Activated naive CD4-positive, alpha-beta T cell (primary cell): ENCODE results near the gene SCRT2.
A peak's percentile ranks its signal among the peaks of the same experiment; 100 is the strongest.

Experiments
- DNase-seq, 4 experiments: peaks; one replicate each; lab custom pipeline; 2025; lab: John Stamatoyannopoulos, UW

Gene SCRT2

DNA sequence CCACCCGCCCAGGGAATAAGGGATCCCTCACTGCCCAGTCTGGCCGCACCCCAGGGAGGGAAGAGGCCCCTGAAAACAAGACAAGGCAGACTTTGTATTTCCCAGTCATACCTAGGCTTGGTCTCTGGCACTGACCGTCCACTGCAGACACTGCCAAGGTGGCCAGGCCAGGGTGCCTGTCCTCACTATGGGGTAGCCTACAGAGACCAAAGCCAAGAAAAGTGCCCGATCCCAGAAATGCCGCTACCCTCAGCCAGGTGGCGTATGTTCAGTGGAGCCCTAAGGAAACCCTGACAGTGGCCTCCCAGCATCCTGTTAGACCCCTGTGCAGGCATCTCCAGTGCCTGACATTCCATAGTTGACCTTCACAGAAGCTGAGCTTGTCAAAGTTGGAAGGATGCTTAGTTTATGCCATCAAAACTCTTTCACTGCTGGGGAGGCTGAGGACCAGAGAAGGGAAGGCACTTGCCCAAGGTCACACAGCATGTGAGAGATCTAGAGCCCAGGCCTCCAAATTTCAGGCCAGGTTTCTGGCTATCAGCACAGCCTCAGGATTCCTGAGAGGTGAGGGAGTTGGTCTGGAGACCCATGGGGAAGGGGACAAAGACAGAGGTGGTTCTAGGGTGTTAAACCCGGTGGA, 2.5 kb downstream of the SCRT2 start:
- DNase-seq, result no peak

DNA sequence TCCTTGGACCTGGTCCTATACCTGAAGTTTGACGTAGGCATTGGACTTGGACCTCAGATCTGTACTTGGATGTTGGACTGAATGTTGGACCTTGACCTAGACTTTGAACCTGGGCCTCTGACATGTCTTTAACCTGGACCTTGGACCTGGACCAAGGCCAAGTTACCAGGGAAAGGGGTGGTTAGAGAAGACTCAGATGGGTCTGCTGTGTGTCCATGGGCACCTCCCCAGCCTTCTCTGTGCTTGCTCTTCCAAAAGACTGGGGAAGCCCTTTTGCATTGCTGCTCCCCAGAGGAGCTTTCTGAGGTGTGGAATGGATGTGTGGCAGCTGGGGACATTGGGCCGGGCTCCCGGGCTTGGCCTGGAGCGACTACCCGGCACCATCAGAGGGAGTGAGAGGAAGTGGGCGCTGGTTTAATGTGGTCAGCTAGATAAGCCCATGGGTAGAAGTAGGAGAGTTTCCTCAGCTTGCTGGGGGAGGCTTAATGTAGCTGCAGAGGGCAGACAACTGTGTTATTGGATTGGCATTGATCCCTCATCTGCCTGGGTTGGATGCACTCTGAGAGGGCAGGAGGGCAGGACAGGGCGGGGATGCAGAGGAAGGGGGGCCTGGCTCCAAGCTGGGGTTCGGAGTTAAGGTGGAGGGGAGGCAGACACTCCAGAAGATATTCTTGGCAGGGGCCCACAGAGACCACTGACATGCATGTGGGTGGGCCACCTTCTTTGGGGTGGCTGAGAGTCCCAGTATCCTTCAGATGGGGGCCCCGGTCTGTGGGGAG, 4.2 kb downstream of the SCRT2 start:
- no peak for DNase-seq

GRCh38 chr20:669573-669972, 6.0 kb downstream of the SCRT2 start:
- DNase-seq, result no peak

GRCh38 chr20:668638-669037, 7.0 kb downstream of the SCRT2 start:
- no peak for DNase-seq

GRCh38 chr20:668050-668449, 7.6 kb downstream of the SCRT2 start:
- DNase-seq, result no peak

DNA sequence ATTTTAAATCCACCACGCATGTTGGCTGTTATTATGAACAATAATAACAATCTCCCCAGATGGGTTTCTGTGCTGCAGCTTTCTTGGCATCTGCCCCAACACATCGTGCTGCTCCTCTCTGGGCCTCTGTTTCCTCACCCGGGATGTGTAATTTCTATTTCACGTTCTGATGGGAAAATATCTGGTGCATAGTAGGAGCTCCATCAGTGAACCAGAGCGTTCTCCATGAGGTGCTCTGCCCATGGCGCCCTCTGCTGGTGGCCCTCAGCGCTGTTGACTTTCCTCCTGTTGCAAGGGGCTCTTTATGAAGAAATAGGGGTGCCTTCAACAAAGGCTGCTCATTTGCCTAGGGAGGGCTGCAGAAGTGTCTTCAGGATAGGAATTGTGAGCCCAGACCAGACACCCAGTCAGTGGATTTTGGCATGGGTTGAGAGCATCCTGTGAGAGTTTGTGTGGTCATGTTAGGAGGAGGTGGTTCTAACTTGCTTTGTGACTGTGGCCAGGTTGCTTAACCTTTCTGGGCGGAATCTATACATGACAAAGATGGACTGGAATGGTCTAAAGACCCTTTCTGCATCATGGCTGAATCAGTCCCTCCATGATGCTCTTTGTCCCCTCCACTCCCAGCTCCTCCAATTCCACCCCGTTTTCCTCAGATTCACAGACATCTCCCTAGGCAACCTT, 8.1 kb downstream of the SCRT2 start:
- peak; percentile 10 to 28 (median 14) for DNase-seq

- DNase-seq, result no peak
Measured at GRCh38 chr20:666877-667276, 8.7 kb downstream of the SCRT2 start.

GRCh38 chr20:665276-665675, 10.3 kb downstream of the SCRT2 start:
- DNase-seq, result no peak

DNA sequence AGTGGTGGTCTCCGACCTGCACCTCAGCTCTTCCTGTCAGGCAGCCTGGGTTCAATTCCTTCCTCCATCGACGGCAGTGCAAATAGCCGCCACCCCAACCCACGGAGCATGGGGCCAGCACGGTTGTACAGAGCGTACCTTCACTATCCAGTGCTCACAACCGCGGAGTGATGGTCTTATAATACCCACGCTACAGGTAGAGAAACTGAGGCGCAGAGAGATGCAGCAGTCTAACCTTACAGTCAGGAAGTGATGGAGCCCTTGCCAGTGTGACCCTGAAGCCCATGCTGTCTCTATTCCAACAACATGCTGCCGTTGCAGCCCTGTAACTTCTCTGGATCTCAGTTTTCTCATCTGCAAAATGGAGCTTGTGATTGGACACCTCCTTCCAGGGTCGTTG, 11.0 kb downstream of the SCRT2 start:
- DNase-seq, result no peak

DNA sequence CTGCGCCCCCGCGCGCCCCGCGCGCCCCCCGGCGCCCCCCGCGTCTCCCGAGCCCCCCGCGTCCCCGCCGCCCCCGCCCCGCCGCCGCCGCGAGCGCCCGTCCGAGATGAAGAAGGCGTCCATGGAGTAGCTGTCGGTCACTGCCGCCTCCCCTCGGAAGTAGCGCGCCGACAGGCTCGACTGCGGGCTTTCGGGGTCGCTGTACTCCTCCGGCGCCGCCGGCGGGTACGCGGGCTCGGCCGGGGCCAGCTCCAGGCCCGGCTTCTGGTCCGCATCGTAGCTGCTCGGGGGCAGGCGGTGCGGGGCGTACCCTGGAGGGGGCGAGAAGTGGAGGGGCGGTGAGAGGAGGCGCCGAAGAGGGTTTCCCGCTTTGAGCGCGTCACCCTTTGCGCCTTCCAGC, 11.5 kb downstream of the SCRT2 start:
- DNase-seq, result no peak

DNA sequence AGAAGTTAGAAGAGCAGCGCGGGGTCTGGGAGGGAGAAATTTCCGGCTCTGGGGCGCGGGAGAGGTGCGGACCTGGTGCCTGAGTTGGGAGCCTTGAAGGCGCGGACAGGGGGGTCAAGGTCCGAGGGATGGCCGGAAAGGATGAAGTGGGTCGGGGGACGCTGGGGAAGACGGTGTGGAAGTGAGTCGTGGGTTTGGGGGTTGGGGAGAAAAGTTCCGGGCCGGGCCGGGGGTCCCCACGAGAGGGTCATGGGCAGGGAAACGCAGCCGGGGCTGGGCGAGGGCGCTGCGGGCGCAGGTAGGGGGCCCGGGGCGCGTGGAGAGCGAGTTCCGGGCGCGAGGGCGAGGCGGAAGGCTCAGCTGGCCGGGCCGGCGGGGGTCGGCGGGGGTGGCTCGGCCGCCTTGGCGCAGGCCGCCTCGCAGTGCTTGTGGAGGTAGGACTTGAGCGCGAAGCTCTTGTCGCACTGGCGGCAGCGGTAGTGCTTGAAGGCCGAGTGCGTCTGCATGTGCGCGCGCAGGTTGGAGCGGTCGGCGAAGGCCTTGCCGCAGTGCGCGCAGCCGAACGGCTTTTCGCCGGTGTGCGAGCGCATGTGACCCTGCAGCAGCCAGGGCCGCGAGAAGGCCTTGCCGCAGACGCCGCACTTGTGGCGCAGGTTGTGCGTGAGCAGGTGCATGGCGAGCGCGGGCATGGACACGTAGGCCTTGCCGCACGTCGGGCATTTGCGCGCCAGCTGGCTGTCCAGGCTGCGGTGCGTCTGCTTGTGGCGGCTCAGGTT, 12.1 kb downstream of the SCRT2 start:
- DNase-seq, result no peak

GRCh38 chr20:662277-663192, 13.1 kb downstream of the SCRT2 start:
- no peak for DNase-seq

DNA sequence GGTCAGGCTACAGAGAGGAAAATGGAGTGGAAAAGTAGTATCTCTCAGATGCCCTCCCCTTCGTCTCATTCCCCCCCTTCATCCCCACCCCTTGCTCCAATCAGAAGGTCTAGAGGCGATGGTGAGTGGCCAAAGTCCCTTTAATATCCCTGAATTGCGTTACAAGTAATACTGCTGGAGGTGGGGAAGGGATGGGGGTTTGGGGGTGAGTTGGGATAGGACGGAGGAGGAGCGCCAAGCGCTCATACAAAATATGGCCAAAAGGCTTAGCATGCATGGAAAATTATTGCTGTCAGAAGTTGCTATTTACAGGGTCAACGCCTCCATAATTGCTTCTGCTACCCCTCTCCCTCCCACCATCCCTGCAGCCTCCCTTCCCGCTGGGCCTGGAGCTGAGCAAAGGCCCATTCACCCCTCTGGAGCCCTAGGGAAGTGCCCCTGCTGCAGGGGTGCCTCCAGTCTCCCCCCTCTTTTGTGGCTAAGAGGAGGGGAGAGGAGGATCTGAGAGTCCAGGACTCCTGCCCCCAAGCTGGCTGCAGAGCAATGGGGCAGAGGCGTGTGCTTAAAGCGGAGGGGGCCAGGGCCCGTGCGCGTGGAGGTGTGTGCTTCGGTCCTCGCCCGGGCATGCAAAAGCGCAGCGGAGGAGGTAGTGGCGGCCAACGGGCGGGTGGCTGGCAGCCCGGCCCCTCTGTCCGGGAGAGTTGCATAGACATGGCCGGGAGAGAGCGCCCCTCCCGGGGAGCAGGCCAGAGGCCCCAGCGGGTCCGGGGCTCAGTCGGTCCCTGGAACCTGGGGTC, 13.9 kb downstream of the SCRT2 start:
- no peak for DNase-seq

DNA sequence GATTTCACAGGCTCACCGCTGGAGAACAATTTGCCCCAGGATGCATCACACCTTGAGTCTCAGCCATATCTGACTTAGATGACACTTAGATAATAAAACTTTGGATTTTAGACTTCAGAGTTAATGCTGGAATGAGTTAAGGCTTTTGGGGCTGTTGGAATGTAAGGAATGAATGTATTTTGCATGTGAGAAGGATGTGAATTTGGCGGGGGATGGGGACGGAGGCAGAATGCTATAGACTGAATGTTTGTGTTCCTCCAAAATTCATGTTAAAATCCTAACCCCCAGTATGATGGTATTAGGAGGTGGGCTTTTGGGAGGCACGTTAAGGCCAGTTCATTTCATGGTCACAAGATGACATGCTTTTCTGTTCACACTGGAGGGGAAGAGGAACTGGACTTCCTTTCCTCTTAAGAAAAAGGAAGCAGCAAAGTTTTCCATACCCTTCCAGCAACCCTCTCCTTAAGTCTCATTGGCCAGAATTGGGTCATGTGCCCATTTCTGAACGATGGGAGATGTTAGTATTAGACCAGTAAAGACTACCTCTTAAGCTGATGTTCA, 16.8 kb downstream of the SCRT2 start:
- no peak for DNase-seq

DNA sequence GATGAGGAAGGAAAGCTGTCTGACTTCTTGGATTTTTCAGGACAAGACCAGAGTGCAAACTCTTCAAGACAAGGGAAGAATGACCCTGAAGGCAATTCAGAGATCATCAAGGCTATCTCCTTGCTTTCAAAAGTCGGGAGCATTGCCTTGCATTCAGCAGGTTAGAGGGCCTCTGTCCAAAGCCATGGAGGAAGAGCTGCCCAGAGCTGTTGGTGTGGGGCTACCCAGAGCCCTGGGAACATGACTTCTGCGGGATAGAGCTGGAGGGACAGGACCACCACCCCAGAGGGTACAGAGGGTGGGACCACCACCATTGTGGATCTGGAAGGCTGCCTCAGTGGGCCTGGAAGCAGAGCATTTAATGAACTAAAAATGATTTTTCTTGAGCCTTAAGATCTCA, 17.4 kb downstream of the SCRT2 start:
- no peak for DNase-seq

DNA sequence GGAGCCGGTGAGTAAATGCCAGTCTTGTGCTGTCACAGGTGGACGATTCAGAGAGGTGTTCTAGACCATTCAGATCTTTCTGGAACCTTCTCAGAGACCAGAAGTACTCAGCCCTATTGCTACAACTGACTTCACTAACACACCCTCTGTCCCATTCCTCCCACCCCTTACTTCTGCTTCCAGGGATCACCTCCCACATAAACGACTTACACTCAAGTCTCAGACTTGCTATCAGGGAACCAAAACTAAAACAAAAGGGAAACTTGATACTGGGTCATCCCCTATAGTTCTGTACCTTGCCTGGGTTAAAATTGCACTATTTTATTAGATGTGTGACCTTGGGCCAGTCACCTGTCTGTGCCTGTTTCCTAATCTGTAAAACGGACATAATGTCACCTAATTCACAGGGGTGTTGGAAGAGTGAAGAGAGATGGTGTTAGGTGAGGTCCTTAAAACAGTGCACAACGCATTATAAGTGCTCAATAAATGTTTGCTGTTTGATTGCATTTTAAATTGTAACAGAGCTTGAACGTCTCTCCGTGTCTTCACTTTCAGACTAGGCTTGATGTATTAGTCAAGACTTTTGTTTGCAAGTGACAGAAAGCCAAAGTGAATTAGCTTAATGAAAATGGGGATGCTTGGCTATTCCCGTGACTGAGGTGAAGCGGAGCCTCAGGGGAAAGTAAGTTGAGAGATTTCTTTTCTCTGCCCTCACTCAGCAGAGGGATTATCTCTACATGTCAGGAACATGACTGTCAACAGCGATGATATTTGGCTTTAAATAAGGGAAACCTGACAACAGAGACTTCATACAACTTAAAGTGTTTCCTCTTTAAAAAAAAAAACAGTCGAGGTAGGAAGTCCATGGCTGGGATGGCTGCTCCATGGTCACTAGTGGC, 19.6 kb downstream of the SCRT2 start:
- no peak for DNase-seq

DNA sequence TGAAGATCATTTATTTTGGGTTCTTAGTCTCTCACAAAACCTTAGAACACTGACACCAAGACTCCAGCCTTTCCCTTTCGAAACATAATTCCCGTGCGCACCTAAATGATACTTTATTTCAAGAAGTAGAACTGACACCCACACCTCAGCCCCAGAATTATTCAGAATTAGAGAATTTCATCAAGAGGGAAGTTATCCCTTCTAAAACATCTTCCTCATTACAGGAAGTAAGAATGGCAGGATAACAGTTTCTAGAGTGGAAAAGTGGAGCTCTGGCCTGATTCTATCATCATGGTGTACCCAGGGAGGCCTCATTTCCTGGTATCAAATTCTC, 21.2 kb downstream of the SCRT2 start:
- DNase-seq, result no peak

DNA sequence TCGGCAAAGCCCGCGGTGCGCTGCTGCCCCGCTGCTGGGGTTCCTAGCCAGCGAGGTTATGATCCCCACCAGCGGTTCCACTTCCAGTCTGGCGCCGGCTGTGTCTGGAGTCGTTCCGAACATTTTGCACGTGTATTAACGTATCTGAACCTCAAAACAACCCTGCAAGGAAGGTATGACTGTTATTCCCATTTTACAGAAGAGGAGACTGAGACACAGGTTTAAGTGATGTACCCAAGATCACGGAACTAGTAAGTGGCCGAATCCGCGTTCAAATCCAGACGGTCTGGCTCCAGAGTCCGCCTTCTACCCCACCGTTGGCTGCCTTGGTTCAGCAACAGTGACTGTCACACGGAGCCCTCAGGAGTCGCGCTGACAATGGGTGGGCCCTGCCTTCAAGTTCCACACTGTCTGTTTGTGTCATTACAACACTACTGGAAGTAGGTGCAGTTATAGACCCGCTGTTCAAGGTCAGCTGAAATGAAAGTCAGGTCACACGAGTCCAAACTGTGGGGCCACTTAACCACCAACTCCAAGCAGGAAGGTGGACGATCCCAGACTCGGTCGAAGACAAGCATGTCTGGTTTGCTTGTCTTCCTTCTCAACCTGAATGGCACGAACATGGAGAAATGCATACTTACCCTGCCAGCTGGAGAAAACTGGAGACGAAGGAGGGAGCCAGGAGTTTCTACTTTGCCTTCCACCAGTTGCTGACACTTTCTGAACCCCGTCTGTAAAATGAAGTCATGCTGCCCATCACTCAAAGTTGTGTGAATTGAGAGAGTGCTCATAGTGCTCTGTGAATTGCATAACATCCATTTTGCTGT, 21.8 kb downstream of the SCRT2 start:
- DNase-seq, result no peak
